ENCODE results near the gene PLCD1.

Gene PLCD1

DNA sequence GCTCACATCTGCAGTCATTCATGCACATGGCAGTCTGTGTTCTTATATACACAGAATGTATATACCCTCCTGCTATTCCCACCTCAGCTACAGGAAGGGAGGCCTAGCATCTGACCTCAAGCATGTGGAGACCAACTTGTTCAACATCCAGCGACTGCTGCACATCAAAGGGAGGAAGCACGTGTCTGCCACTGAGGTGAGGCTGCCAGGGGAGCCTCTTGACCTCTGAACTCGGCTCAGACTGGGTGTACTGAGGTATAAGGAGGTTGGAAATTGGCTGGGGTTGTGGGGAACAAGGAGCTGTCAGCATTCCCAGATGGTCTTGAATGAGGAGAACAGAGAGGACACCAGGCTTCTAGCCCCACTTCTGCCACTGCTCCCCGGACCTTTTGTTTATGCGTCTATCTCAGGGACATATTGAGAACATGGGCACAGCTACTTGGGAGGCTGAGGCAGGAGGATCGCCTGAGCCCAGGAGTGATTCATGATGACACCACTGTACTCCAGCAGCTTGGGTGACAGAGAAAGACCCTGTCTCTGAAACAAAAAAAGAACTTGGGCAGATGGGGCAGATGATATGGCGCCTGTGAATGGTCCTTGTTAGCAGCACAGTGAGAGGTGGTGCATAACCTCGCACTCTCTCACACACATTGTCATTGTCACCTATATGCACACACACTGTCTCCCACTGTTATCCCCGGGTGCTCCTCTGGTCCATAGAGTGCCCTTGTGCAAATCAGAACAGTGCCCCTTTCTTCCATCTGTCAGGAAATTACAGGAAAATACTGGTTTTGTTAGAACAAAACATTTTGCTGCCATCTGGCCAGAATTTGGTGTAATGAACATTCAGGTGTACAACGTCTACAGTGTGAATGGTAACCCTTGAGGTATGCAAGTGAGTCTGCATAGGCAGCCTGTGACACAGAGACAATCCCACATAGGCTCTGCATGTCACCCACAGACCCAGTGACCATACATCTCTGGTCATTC lies 33.5 kb downstream of the PLCD1 start:
- Histone ChIP-seq H3K4me3 (ENCODE audit: low read length) (no peak overlapping the region), H3K27ac (ENCODE audit: low read length) (no peak overlapping the region), H3K36me3 (ENCODE audit: insufficient read depth, low read depth, low read length) (no peaks in the 10 kb centered on the region; the same call in 1 of the 2 replicates), H3K27me3 (ENCODE audit: insufficient read depth, low read length) (peaks cover 23% of the 10 kb centered on the region), H3K4me1 (ENCODE audit: insufficient read depth, low read length) (peaks cover 6% of the 10 kb centered on the region; the same call in 1 of the 2 replicates), H3K9ac (ENCODE audit: low read depth, low read length) (no peak overlapping the region), H3K9me3 (ENCODE audit: insufficient read depth, low read depth, low read length) (no peaks in the 10 kb centered on the region)

DNA sequence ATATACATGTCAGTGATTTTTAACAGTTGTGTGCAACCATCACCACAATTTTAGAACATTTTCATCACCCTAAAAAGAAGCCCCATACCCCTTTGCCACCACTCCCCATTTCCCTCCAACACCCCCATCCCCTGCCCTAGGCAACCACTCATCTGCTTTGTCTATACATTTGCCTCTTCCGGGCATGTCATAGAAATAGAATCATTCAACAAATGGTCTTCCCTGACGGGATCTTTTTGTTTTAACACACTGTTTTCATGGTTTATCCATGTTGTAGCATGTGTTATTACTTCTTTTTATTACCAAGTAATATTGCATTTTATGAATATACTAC lies 34.8 kb downstream of the PLCD1 start:
- no peaks in the 10 kb centered on the region for H3K9me3 ChIP-seq (ENCODE audit: insufficient read depth, low read depth, low read length)
- no peak overlapping the region for H3K27ac ChIP-seq (ENCODE audit: low read length)
- H3K27me3 ChIP-seq (ENCODE audit: insufficient read depth, low read length): peaks cover 23% of the 10 kb centered on the region
- no peaks in the 10 kb centered on the region; the same call in 1 of the 2 replicates for H3K36me3 ChIP-seq (ENCODE audit: insufficient read depth, low read depth, low read length)
- peak overlapping the region; percentile 69; the same call in 1 of the 2 replicates for H3K4me3 ChIP-seq (ENCODE audit: low read length)
- peak overlapping the region; percentile 76; the same call in 1 of the 2 replicates for H3K9ac ChIP-seq (ENCODE audit: low read depth, low read length)
- H3K4me1 ChIP-seq (ENCODE audit: insufficient read depth, low read length): peaks cover 6% of the 10 kb centered on the region; the same call in 1 of the 2 replicates

DNA sequence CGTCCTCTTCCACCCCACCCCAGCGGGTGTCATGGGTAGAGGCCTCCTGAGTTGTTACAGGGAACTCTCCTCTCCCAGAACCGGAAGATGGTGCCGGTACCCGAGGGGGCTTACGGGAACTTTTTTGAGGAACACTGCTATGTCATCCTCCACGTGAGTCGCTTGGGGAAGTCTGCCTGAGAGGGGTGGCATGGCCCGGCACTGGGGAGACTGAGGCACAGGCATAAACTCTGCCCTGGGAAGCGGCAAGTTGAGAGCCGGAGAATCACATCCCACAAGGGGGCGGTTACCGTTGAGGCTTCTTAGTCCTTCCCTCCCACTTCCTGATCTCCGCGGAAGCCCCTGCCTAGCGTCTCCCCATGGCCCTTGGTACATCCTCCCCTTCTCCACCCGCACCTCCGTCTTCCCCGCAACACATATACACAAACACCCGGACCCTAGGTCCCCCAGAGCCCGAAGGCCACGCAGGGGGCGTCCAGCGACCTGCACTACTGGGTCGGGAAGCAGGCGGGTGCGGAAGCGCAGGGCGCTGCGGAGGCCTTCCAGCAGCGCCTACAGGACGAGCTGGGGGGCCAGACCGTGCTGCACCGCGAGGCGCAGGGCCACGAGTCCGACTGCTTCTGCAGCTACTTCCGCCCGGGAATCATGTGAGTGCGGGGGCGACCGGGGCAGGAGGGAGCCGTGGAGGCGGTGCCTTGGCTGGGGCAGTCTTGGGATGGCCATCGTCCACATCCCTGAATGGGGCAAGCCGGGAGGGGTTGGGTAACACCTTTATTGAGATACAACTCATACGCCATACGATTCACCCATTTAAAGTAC lies 35.4 kb downstream of the PLCD1 start:
- Histone ChIP-seq H3K9me3 (ENCODE audit: insufficient read depth, low read depth, low read length) (no peaks in the 10 kb centered on the region), H3K27me3 (ENCODE audit: insufficient read depth, low read length) (peaks cover 23% of the 10 kb centered on the region), H3K4me1 (ENCODE audit: insufficient read depth, low read length) (peaks cover 6% of the 10 kb centered on the region; the same call in 1 of the 2 replicates), H3K36me3 (ENCODE audit: insufficient read depth, low read depth, low read length) (no peaks in the 10 kb centered on the region), H3K9ac (ENCODE audit: low read depth, low read length) (peak overlapping the region; percentile 76; the same call in 1 of the 2 replicates), H3K27ac (ENCODE audit: low read length) (no peak overlapping the region), H3K4me3 (ENCODE audit: low read length) (peak overlapping the region; percentile 69; the same call in 1 of the 2 replicates)

DNA sequence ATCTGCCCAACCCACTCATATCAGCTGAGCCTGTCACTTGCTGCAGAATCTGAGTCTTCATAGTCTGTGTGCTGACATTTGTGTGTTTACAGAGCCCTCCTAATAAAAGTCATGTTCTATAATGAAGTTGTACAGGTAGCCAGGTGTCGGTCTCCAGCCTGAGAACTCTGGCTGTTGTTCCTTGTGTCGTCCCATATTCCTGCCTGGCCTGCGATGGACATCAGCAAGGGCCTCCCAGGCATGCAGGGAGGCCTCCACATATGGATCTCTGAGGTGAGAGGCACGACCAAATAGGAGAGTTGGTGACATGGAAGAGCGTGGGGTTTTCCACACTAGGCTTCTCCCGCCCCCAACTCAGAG lies 36.0 kb downstream of the PLCD1 start:
- Histone ChIP-seq H3K9me3 (ENCODE audit: insufficient read depth, low read depth, low read length) (no peaks in the 10 kb centered on the region), H3K4me3 (ENCODE audit: low read length) (peak overlapping the region; percentile 69; the same call in 1 of the 2 replicates), H3K36me3 (ENCODE audit: insufficient read depth, low read depth, low read length) (no peaks in the 10 kb centered on the region), H3K4me1 (ENCODE audit: insufficient read depth, low read length) (peaks cover 5% of the 10 kb centered on the region; the same call in 1 of the 2 replicates), H3K27ac (ENCODE audit: low read length) (no peak overlapping the region), H3K27me3 (ENCODE audit: insufficient read depth, low read length) (peaks cover 20% of the 10 kb centered on the region), H3K9ac (ENCODE audit: low read depth, low read length) (peak overlapping the region; percentile 76; the same call in 1 of the 2 replicates)

DNA sequence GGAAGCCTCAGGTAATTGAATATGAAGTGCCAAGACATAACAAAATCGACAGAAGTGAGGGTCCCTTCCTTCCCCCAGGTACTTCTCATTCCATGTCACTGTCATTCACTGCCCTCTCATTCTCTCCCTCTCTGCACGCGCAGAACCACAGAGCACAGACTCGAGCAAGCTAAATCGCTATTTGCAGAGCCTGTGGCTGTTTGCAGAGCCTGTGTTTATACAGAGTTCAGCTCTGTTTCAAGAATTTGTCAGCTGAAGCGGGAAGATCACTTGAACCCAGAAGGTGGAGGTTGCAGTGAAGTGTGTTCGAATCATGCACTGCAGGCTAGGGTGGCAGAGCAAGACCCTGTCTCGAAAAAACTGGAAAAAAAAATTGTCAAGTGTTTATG lies 36.4 kb downstream of the PLCD1 start:
- Histone ChIP-seq H3K9ac (ENCODE audit: low read depth, low read length) (no peak overlapping the region), H3K4me3 (ENCODE audit: low read length) (no peak overlapping the region), H3K9me3 (ENCODE audit: insufficient read depth, low read depth, low read length) (no peaks in the 10 kb centered on the region), H3K27me3 (ENCODE audit: insufficient read depth, low read length) (peaks cover 16% of the 10 kb centered on the region), H3K27ac (ENCODE audit: low read length) (no peak overlapping the region), H3K4me1 (ENCODE audit: insufficient read depth, low read length) (peaks cover 2% of the 10 kb centered on the region; the same call in 1 of the 2 replicates), H3K36me3 (ENCODE audit: insufficient read depth, low read depth, low read length) (no peaks in the 10 kb centered on the region)

DNA sequence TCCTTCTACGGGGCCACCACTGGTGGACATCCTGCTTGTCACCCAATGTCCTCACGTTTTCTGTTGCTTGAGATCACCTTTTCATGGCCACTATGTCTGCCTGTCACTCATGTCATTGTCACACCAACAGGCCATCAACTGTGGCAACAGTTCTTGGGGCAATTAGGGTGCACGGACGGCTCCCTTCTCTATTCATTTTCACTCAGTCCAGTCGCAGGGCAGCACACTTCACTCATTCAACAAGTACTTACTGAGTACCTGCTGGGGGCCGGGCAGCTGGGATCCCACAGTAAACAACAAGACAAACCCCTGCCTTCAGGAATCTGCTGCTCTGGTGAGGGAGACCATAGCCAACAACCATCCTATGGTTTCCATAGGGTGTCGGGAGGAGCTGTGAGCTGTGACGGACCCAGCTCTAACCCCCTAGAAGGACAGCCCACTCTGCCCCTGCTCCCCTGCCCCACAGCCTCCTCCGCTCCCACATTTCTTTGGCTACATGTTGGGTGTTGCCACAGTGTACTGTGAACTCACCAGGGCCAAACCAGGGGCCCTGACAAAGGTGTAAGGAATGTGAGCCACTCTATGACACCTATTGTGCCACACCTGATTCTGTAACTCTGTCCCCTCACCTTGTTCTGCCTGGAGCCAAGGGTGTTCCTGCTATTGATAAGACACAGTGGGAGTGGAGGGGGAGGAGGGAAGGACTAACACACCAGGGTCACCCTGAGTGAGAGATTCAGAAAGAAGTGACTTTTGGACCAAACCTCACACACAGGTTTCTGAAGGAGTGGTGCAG lies 37.0 kb downstream of the PLCD1 start:
- Histone ChIP-seq H3K27me3 (ENCODE audit: insufficient read depth, low read length) (peaks cover 11% of the 10 kb centered on the region), H3K9ac (ENCODE audit: low read depth, low read length) (no peak overlapping the region), H3K4me3 (ENCODE audit: low read length) (no peak overlapping the region), H3K9me3 (ENCODE audit: insufficient read depth, low read depth, low read length) (no peaks in the 10 kb centered on the region), H3K36me3 (ENCODE audit: insufficient read depth, low read depth, low read length) (no peaks in the 10 kb centered on the region), H3K4me1 (ENCODE audit: insufficient read depth, low read length) (peaks cover 2% of the 10 kb centered on the region; the same call in 1 of the 2 replicates), H3K27ac (ENCODE audit: low read length) (no peak overlapping the region)

DNA sequence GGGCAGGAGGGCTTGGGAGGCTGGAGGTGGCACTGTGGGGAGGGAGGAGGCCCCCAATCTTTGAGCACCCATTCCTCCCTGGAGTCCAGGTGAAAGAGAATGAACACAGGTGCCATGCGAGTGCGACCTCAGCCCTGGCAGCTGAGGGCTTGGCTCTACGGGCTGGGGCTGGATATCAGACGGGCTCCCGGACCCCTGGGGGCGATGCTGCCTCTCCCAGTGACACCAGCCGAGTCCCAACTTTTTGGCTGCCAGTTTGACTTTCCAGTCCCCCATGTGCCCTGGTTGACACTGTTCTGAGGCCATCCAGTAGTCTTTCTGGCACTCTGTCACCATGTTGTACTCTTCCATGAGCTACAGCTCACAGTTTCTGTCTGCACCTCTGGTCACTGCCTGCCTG lies 37.6 kb downstream of the PLCD1 start:
- H3K4me1 ChIP-seq (ENCODE audit: insufficient read depth, low read length): peaks cover 2% of the 10 kb centered on the region; the same call in 1 of the 2 replicates
- no peak overlapping the region for H3K27ac ChIP-seq (ENCODE audit: low read length)
- no peak overlapping the region for H3K4me3 ChIP-seq (ENCODE audit: low read length)
- H3K36me3 ChIP-seq (ENCODE audit: insufficient read depth, low read depth, low read length): no peaks in the 10 kb centered on the region
- H3K9ac ChIP-seq (ENCODE audit: low read depth, low read length): no peak overlapping the region
- H3K27me3 ChIP-seq (ENCODE audit: insufficient read depth, low read length): peaks cover 8% of the 10 kb centered on the region
- H3K9me3 ChIP-seq (ENCODE audit: insufficient read depth, low read depth, low read length): no peaks in the 10 kb centered on the region

DNA sequence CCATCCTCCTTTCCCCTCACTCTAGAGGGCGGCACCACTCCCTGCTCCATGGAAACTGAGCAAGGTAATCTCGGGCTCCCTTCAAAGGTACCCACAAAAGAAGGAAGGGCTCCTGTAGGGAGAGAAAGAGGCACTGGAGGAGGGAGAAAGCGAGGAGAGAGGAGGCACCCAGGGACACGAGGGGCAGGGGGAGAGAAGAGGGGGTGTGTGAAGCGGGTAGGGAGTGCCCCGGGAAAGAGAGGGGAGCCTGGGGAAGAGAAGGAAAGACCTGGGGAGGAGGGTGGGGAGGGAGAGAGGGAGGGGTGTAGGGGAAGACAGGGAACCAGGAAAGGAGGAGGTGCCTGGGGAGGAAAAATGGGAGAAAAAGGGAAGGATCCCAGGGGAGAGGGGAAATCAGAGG lies 38.3 kb downstream of the PLCD1 start:
- peak overlapping the region; percentile 51; the same call in 1 of the 2 replicates for H3K4me3 ChIP-seq (ENCODE audit: low read length)
- no peak overlapping the region; the same call in 1 of the 2 replicates for H3K9ac ChIP-seq (ENCODE audit: low read depth, low read length)
- peaks cover 8% of the 10 kb centered on the region for H3K27me3 ChIP-seq (ENCODE audit: insufficient read depth, low read length)
- no peaks in the 10 kb centered on the region for H3K36me3 ChIP-seq (ENCODE audit: insufficient read depth, low read depth, low read length)
- H3K4me1 ChIP-seq (ENCODE audit: insufficient read depth, low read length): peaks cover 2% of the 10 kb centered on the region; the same call in 1 of the 2 replicates
- no peaks in the 10 kb centered on the region for H3K9me3 ChIP-seq (ENCODE audit: insufficient read depth, low read depth, low read length)
- H3K27ac ChIP-seq (ENCODE audit: low read length): no peak overlapping the region

DNA sequence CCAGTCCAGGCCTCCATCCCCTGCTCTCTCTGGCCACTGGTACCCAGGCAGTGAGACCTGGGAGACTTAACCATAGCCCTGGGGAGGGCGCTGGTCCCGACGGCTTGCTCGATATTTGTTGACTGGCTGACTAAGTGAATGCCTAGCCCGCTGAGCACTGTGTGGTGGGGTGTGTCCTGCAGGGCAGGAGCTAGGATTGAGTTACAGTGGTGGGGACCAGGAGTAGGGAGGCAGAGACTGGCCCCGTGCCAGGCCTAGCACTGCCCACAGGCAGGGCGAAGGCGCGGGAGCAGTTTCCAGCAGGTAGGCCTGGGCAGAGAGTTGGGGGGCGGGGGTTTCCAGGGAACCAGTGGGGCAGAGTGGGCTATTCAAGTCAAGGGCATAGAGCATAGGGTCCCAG lies 38.9 kb downstream of the PLCD1 start, which contains the start of gene VILL:
TSS of gene VILL (plus strand) at position 260 of the 400 bp plus-strand sequence. CDS start 2,887 bp downstream, outside the sequence.
- H3K9ac ChIP-seq (ENCODE audit: low read depth, low read length): no peak within 1 kb of the TSS; the same call in 1 of the 2 replicates
- no peak within 1 kb of the TSS for H3K27ac ChIP-seq (ENCODE audit: low read length)
- no peaks in the 10 kb centered on the region for H3K36me3 ChIP-seq (ENCODE audit: insufficient read depth, low read depth, low read length)
- H3K4me3 ChIP-seq (ENCODE audit: low read length): peak within 1 kb of the TSS; percentile 51; the same call in 1 of the 2 replicates
- peaks cover 8% of the 10 kb centered on the region for H3K27me3 ChIP-seq (ENCODE audit: insufficient read depth, low read length)
- H3K4me1 ChIP-seq (ENCODE audit: insufficient read depth, low read length): peaks cover 2% of the 10 kb centered on the region; the same call in 1 of the 2 replicates
- H3K9me3 ChIP-seq (ENCODE audit: insufficient read depth, low read depth, low read length): no peaks in the 10 kb centered on the region

DNA sequence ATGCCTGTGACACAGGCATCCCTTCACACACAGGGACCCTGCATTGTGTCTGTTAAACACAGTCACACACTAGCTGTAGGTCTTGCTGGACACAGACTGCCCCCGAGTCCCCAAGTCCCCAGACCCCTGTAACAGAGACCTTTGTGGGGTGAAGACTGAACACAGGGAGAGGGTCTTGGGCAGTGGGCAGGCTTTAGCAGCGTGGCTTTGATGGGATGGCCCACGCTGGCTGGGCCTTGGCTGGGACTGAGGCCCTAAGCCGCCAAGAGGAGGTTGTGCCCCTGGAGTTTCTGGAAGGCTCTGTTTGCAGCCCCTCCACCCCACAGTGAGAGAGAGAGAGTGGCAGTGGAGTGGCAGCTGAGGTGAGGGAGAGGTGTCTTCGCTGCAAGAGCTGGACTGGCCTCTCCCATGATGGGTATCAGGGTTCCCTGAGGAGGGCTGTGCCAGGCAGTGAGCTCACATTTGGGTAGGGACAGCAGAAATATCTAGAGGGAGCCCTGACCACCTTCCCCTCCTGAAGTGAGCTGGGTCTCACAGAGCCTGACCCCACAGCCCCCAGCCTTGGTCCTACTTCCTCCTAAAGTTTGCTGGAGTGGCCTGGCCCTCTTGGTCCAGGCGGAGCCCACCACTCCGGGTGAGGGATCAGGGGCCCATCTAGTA lies 39.5 kb downstream of the PLCD1 start:
- Histone ChIP-seq H3K27me3 (ENCODE audit: insufficient read depth, low read length) (peaks cover 8% of the 10 kb centered on the region), H3K9me3 (ENCODE audit: insufficient read depth, low read depth, low read length) (no peaks in the 10 kb centered on the region), H3K36me3 (ENCODE audit: insufficient read depth, low read depth, low read length) (no peaks in the 10 kb centered on the region), H3K4me1 (ENCODE audit: insufficient read depth, low read length) (peaks cover 2% of the 10 kb centered on the region; the same call in 1 of the 2 replicates), H3K4me3 (ENCODE audit: low read length) (no peak overlapping the region), H3K27ac (ENCODE audit: low read length) (no peak overlapping the region), H3K9ac (ENCODE audit: low read depth, low read length) (no peak overlapping the region)

Measured in iPS-20b (cell line).